GM10266 (cell line): ENCODE data around the gene NAT14.
"Not testable (repeated sequence)": the region's sequence is repeated elsewhere in the genome, so short reads cannot be mapped to it uniquely, and the experiment has no call there.

Source experiments
- DNase-seq: peaks from one replicate; pipeline ENCODE4 v3.0.0; 2012; ENCODE audit errors: extremely low spot score
- TF ChIP-seq, protein P1 (sequence below): IDR thresholded peaks from 2 replicates; pipeline ENCODE4 v1.5.1; 2012; ENCODE audit warnings: mild to moderate bottlenecking, low read depth; ENCODE audit not compliant: control insufficient read depth, insufficient read depth; ENCODE audit errors: missing control alignments

The NAT14 gene

DNA sequence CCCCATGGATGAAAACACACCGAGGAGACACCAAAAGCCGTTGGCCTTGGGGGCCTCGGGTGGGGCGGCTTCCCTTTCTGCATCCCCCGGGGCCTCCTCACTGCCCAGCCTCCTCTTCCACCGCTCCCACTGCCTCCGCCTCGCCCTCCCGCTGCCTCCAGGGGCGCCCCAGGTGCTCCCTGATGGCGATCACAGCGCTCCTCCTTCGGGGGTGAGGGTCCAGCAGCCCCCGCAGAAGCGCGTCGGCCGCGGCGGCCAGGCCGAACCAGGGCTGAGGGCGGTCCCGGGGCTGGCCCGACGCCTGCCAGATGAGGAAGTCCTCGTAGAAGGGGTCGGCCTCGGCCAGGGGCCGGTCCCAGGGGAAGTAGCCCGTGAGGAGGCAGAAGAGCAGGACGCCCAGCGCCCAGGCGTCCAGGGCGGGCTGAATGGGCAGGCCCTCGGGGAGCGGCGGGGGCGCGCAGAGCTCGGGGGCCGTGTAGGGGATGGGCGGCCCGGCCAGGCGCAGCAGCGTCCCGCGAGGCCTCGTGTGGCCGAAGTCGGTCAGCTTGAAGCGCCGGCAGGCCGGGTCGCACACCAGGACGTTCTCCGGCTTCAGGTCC, 44.7 kb downstream of the NAT14 start:
- TF ChIP-seq, protein P1, sequence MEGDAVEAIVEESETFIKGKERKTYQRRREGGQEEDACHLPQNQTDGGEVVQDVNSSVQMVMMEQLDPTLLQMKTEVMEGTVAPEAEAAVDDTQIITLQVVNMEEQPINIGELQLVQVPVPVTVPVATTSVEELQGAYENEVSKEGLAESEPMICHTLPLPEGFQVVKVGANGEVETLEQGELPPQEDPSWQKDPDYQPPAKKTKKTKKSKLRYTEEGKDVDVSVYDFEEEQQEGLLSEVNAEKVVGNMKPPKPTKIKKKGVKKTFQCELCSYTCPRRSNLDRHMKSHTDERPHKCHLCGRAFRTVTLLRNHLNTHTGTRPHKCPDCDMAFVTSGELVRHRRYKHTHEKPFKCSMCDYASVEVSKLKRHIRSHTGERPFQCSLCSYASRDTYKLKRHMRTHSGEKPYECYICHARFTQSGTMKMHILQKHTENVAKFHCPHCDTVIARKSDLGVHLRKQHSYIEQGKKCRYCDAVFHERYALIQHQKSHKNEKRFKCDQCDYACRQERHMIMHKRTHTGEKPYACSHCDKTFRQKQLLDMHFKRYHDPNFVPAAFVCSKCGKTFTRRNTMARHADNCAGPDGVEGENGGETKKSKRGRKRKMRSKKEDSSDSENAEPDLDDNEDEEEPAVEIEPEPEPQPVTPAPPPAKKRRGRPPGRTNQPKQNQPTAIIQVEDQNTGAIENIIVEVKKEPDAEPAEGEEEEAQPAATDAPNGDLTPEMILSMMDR = no peak

DNA sequence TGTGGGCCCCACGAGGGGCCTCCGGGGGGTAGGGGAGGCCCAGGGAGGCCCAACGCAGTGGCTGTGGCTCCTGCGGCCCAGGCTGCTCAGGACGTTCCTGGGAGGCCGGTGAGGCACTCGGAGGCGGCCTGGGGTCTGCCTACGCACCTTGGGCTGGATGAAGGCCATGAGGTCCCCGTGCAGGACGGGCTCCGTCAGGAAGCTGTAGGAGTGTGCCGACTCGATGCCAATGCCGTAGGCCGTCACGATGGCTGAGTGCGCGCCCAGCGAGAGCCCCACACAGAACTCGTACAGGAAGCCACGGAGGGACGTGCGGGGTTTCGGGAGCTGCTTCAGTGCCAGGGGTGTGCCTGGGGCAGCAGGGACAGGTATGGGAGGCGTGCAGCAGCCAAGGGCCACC, 46.0 kb downstream of the NAT14 start:
- no peak for DNase-seq
- TF ChIP-seq, protein P1 = no peak

More for the DNA sequence above, 44.7 kb downstream of the NAT14 start:
- no peak for DNase-seq

DNA sequence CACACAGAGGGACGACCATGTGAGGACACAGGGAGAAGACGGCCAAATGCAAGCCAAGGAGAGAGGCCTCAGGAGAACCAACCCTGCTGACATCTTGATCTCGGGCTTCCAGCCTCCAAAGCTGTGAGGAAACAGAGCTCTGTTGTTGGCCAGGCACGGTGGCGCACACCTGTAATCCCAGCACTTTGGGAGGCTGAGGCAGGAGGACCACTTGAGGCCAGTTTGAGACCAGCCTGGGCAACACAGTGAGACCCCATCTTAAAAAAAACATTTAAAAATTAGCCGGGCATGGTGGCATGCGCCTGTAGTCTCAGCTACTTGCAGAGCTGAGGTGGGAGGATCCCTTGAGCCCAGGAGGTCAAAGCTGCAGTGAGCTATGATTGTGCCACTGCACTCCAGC, 49.3 kb downstream of the NAT14 start:
- not testable (repeated sequence) for DNase-seq

DNA sequence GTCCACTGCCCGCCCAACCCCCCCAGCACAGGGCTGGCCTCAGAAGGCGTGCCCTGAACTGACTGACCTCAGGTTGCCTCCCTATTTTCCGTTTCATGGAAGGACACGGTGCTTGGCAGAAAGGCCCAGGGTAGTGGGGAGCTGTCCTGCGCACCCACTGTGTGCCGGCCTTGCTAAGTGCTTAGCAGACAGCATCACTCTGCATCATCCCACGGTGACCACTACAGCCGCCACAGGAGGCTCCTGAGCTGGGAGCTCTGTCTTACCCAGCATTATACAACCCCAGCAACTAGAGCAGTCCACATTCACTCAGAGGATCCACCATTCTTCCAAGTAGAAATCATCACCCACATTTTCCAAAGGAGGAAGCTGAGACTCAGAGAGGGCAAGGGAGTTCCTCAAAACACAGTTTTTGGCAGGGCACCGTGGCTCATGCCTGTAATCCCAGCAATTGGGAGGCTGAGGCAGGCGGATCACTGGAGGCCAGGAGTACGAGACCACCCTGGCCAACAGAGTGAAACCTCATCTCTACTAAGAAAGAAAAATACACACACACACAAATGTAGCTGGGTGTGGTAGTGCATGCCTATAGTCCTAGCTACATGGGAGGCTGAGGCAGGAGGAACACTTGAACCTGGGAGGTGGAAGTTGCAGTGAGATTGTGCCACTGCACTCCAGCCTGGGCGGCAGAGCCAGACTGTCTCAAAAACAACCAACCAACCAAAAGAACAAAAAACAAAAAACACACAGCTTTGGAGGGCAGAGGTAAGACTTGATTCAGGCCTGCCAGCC, 50.4 kb downstream of the NAT14 start:
- no peak for DNase-seq
- TF ChIP-seq, protein P1 = no peak

DNA sequence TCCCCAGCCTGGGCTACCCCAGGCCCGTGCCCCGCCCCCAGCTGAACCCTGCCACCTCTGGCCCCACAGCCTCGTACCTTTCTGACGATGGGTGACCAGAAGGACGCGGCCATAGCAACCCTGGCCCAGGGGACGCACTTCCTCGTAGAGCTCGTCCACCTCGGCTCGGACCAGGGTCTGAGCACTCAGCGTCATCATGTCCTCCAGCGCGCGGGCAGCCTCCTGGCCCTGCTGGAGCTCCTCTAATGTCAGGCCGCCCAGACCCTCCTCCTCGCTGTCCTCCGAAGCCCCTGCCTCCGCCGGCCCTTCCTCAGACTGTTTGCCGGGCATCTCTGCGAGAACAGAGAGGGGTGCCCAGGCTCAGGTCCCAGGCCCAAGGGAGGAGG, 51.0 kb downstream of the NAT14 start:
- TF ChIP-seq, protein P1 = no peak
- DNase-seq = no peak

DNA sequence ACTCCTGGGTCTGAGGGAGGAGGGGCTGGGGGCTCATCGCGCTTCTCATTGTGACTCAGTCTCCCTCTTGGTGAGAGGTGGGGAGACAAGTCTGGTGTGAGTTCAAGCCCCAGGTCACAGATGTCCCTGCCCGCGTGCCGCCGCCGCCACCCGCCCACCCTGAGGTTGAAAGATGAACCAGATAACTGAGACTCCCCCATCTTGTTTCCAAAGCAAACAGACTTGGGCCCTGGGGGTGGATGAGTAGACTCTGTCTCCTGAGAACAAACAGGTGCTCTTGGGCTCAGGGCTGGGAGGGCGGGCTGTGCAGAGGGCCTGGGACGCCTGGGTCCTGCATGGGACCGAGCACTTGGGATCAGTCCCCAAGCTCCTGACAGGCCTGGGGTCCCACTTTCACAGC, 51.4 kb downstream of the NAT14 start:
- TF ChIP-seq, protein P1 = no peak
- no peak for DNase-seq
